MM.1S (cell line): ENCODE measurements around the gene MAPRE3.

Experiments used
- CTCF ChIP-seq: fragments of 300-600 bp; sonication (generic); IDR thresholded peaks from 2 replicates; pipeline ENCODE4 v1.5.1; 2016; ENCODE audit warnings: antibody characterized with exemption, low read length, mixed read lengths
- EZH2 ChIP-seq: fragments of 300-600 bp; sonication (generic); optimal IDR thresholded peaks from 2 replicates; pipeline ENCODE3; 2017; ENCODE audit warnings: low read depth, mild to moderate bottlenecking, antibody characterized with exemption, low read length, mixed read lengths

GRCh38 chr2:27053321-27053720 is 82.9 kb downstream of the MAPRE3 start:
- TF ChIP-seq CTCF = no peak
- TF ChIP-seq EZH2 = no peak
